ENCODE data around the gene PARL.

PARL gene

DNA sequence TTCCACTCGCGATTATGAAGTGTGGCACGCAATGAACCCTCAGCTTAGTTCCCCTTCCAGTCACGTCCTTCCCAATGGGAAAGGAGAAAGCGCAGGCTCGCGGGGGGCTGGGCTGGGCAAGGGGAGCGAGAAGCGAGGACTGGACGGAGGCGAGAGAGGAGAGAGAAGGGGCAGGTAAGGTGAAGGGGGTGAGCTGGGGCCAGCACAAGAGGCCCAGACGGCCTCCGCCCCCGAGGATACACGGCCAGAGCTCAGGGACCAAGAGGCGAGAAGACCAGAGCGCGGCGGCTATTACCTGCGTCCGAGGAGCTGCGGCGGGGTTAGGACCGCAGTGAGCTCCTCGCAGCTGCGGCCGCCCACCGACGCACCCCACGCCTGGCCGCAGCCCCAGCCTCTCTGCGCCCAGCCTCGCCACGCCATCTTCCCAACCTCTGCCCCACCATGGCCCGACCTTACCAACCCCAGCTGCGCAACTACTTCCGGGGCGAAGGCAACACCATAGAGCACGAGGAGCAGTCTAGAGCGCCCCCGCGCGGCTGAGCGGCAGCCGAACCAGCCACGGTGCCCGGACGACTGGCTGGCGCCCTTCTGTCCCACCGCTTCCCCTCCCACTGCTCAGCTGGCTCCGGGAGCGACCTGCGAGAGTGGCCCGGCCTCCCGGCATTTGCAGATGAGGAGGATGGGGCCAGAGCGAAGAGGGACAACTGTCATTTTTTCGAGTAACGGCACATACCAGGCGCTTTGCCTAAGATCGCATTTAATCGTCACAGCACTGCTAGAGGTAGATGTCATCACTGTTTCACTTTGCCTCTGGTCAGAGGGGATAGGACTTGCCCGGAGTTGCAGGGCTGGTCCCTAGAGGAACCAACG, at the start of gene PARL:
Gene PARL, minus strand, starts transcription at position 454 of the 870 bp plus-strand sequence. Its CDS starts 34 bp downstream, at position 420.
- peak; percentile 96 for DNase-seq (ENCODE audit: low spot score)

GRCh38 chr3:183933160-183933559, 48.5 kb upstream of the PARL start:
- no peak for DNase-seq (ENCODE audit: low spot score)

GRCh38 chr3:183931881-183932280, 47.2 kb upstream of the PARL start:
- no peak for DNase-seq (ENCODE audit: low spot score)

GRCh38 chr3:183930086-183930485, 45.4 kb upstream of the PARL start:
- no peak for DNase-seq (ENCODE audit: low spot score)

DNA sequence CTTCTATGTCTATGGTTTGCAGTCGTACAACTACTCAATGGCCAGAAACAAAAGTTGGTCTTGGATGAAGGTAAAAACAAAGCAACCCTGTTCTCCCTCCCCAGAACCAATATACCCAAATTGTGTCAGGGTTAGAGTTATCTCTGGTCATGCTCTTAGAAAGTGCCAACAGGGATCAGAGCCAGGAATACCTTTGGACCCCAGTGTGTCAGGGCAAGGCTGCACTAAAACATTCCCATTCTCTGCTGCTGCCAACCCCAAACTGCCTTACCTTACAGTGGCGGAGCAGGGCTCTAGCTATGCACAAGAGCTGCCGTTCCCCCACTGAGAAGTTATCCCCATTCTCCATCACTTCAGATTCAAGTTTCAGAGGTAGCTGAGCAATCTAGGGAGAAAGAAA, 42.4 kb upstream of the PARL start:
- no peak for DNase-seq (ENCODE audit: low spot score)

- no peak for DNase-seq (ENCODE audit: low spot score)
Measured at GRCh38 chr3:183924956-183925355, 40.3 kb upstream of the PARL start.

GRCh38 chr3:183924543-183924942, 39.9 kb upstream of the PARL start:
- DNase-seq (ENCODE audit: low spot score) = no peak

DNA sequence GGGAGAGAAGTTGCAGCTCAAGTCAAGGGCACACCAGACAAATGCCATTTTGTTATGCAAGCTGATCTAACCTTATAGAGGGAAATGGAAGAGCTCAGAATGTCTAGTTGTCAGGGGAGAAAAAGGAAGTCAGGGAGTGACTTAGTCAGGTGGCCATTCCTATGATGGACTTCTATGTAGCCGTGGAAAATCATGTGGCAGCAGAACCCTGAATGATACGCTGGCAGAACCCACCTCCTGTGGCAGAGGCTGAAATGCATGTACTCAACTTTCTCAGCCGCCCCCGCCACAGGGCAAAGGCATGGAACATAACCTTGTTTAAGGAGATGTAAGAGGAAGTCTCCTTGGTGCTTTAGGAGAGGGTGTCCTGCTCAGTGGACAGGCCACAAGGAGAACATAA, 37.7 kb upstream of the PARL start:
- DNase-seq (ENCODE audit: low spot score) = no peak

- DNase-seq (ENCODE audit: low spot score) = no peak
Measured at GRCh38 chr3:183921096-183921495, 36.4 kb upstream of the PARL start.

- no peak for DNase-seq (ENCODE audit: low spot score)
Measured at GRCh38 chr3:183920416-183920815, 35.7 kb upstream of the PARL start.

- no peak for DNase-seq (ENCODE audit: low spot score)
Measured at GRCh38 chr3:183918178-183918577, 33.5 kb upstream of the PARL start.

GRCh38 chr3:183917776-183918175, 33.1 kb upstream of the PARL start:
- no peak for DNase-seq (ENCODE audit: low spot score)

DNA sequence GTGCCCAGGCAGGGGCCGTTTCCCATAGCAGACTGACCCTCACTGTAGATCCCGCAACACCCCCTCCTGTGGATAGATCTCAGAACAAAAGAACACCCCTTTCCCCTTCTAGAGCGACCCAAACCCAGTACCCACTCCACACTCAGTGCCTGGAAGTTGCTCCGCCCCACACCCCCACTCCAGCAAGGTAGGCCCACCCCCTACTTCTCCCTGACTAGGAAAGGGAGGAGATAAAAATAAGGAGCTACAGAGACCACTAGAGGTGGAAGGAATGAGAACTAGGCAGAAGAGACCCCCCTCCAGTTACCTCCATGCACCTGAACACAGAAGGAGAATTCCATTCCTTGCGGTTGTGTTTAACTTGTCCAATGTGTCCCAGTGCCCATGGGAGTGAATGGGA, 30.2 kb upstream of the PARL start:
- DNase-seq (ENCODE audit: low spot score) = no peak

DNA sequence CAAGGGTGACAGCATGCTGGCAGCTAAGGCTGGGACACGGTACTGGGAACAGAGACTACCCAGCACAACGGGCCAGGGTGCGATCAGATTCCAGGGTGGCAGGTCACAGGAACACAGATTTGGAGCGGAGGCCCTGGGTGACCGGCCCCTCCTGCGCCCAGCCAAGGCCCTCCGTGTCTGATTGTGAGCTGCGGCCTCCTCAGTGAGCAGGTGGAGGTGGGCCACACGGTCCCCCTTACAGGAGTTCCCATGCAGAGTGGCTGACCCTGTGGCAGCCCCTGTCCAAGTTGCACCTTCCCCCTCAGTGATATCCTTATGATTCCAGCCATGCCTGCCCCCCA, 28.9 kb upstream of the PARL start:
- no peak for DNase-seq (ENCODE audit: low spot score)

DNA sequence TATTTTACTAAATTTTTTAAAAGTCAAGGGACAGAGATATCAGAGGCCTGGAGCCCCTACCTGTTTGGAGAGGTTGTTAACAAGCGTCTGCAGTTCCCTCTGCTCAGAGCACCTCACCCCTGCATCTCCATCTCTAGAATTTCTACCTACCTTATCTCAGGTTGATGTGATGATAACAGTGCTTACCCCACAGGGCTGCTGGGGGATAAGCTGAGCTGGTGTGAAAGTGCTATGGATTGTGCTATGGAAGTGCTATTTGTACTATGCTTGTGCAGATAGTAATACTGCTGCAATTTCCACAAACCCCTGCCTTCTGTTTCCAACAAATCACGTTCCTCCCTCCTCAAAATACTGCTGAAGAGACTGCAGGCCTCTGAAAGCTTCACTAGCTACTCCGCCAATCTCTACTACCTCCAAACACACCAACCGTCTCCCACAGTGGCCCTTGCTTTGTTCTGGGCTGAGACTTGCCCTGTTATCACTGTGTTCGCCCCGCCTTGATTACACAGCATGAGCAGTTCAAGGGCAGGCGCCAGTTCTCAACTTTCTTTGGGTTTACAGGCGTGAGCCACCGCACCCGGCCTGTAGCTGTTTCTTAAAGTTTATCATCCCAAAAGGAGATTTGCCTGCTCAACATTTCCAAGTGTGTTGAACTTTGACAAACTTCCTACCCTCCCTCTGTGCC, 28.4 kb upstream of the PARL start:
- DNase-seq (ENCODE audit: low spot score) = no peak

DNA sequence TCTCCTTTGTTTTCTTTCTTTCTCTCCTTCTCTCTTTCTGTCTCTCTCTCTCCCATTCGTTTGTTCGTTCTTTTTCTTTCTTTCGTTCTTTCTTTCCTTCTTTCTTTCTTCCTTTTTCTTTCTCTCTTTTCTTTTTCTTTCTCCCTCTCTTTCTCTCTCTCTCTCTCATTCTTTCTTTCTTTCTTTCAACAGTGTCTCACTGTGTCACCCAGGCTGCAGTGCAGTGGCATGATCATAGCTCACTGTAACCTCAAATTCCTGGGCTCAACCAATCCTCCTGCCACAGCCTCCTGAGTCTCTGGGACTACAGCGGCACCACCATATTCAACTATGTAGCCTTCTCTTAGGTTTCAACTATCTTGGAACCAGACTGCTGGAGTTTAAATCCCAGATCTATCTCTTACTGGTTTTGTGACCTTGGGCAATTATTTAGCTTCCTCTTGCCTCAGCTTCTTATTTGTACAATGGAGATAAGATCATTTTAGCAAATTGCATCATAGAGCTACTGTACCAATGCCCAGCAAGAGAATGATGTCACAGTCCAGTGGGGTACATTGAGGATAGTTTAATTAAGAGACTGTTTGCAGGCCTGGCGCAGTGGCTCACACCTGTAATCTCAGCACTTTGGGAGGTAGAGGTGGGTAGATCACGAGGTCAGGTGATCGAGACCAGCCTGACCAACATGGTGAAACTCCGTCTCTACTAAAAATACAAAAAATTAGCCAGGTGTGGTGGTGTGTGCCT, 27.3 kb upstream of the PARL start:
- no peak for DNase-seq (ENCODE audit: low spot score)

- DNase-seq (ENCODE audit: low spot score) = no peak
Measured at GRCh38 chr3:183911087-183911486, 26.4 kb upstream of the PARL start.

- DNase-seq (ENCODE audit: low spot score) = no peak
Measured at GRCh38 chr3:183909030-183909600, 24.4 kb upstream of the PARL start.

GRCh38 chr3:183907911-183908331, 23.2 kb upstream of the PARL start:
- peak; percentile 25 for DNase-seq (ENCODE audit: low spot score)

- no peak for DNase-seq (ENCODE audit: low spot score)
Measured at GRCh38 chr3:183907176-183907575, 22.5 kb upstream of the PARL start.

GRCh38 chr3:183906234-183906921, 21.7 kb upstream of the PARL start:
- DNase-seq (ENCODE audit: low spot score) = no peak
